Omental fat pad (tissue), 4 donors: ENCODE data around the gene CCDC187. TPM values are rescaled to one million over a fixed set of nuclear protein-coding genes. Genes with fewer than 3 reads are reported as not detected.

Experiments
- ATAC-seq: fragments of 150-250 bp; one replicate; pipeline ENCODE4 v1.9.1; 2016; ENCODE audit warnings: mild to moderate bottlenecking, moderate library complexity; ENCODE audit not compliant: low FRiP score
- DNase-seq: peaks from one replicate; pipeline ENCODE4 v3.0.0-alpha.2; 2019; ENCODE audit warnings: low spot score
- CTCF ChIP-seq, 3 donors: fragments of 450-650 bp; IDR thresholded peaks; one replicate each; pipeline ENCODE4 v1.5.1; 2016 to 2017; ENCODE audit warnings: antibody characterized with exemption in 3 of 3, mild to moderate bottlenecking in 3 of 3, moderate library complexity in 2 of 3
- total RNA-seq, 4 donors: library from RNA; depleted of rRNA; stranded (reverse); fragments of >200 nt; gene quantifications; one replicate each; pipeline ENCODE4 v1.1.0, GENCODE V29; 2016

CCDC187 gene
- total RNA-seq, 4 donors from 2014 or later: not detected

- ATAC-seq (no peak), DNase-seq (no peak)
- TF ChIP-seq CTCF (IDR thresholded peaks at IDR 0.05): no peak
Measured at GRCh38 chr9:136235709-136236455, 68.0 kb downstream of the CCDC187 start.

GRCh38 chr9:136235171-136235570 lies 68.7 kb downstream of the CCDC187 start:
- ATAC-seq: no peak
- TF ChIP-seq CTCF (IDR thresholded peaks at IDR 0.05): no peak

GRCh38 chr9:136234597-136234996 lies 69.3 kb downstream of the CCDC187 start:
- TF ChIP-seq CTCF (IDR thresholded peaks at IDR 0.05): no peak
- no peak for ATAC-seq
- DNase-seq: no peak

More at GRCh38 chr9:136235171-136235570, 68.7 kb downstream of the CCDC187 start:
- no peak for DNase-seq

- no peak for ATAC-seq
- no peak for DNase-seq
- no peak for TF ChIP-seq CTCF (IDR thresholded peaks at IDR 0.05)
Measured at GRCh38 chr9:136233868-136234267, 70.0 kb downstream of the CCDC187 start.

DNA sequence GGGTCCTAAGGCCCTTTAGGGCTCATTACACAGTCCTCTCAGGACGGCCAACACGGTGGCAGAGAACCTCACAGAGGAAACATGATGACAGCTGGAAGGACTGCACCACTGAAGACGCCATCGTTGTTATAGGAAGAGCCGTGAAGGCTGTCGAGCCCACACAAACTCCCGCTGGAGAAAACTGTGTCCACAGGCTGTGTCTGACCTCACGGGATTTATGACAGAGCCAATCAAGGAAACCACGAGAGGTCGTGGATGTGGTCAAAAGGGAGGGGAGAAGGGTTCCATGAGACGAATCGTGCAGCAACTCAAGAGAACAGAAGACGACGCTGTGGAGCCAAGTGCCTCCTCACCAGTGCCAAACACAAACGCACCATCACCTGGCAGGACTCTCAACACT lies 70.5 kb downstream of the CCDC187 start:
- TF ChIP-seq CTCF (IDR thresholded peaks at IDR 0.05): no peak
- no peak for DNase-seq
- no peak for ATAC-seq

- ATAC-seq (no peak), DNase-seq (no peak)
- no peak for TF ChIP-seq CTCF (IDR thresholded peaks at IDR 0.05)
Measured at GRCh38 chr9:136232969-136233368, 70.9 kb downstream of the CCDC187 start.
